HG02970 (cell line): ENCODE results near the gene BRD1.
"Not testable (repeated sequence)": the region's sequence is repeated elsewhere in the genome, so short reads cannot be mapped to it uniquely, and the experiment has no call there.

Experiments used
- ATAC-seq: cut with Tn5 transposase; IDR thresholded peaks from one replicate; pipeline ENCODE4 v1.9.1; 2021; ENCODE audit warnings: mild to moderate bottlenecking, moderate library complexity, moderate number of reproducible peaks; ENCODE audit not compliant: unreplicated experiment, low FRiP score

The BRD1 gene

GRCh38 chr22:49785841-49786471, 41.7 kb downstream of the BRD1 start:
- no peak for ATAC-seq

GRCh38 chr22:49785046-49785521, 42.6 kb downstream of the BRD1 start:
- no peak for ATAC-seq

DNA sequence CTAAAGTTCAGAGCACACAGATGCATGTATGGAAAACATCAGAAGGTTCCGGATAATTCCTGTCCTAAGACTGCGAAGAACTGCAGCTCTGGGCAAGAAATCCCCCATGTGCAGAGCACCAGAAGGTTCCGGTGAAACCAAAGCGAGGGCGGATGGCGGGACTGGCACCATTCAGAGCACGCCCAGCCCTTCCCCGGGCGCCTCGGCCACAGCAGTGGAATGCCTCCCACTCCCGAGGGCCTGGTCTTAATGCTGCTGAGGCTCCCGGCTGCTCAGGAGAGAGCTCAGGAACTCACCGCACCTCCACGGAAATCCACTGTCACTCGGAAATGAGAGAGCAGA, 43.1 kb downstream of the BRD1 start:
- no peak for ATAC-seq

DNA sequence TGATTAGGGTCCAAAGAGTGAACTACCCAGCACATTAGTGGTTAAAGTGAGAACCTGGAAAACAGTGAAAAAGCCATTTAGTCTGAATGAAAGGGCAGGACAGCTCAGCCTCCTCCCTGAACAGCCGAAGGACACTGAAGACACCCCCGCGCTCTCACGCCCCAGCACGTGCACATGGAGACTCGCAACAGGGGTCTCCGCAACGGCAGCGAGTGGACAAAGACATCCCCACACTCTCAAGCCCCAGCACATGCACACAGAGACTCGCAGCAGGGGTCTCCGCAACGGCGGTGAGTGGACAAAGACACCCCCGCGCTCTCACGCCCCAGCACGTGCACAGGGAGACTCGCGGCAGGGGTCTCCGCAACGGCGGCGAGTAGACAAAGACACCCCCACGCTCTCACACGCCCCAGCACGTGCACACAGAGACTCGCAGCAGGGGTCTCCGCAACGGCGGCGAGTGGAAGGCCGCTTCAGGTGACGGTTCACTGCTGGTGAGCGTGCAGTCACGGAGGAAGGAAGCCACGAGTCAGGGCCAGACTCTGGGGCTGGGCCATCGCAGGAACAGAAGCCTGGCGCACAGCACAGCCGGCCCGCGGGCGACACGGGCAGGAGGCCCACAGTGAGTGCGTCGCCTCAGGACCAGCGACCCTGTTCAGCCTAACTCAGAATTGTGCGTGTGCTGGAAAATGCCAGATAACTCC, 43.6 kb downstream of the BRD1 start:
- ATAC-seq, result no peak

DNA sequence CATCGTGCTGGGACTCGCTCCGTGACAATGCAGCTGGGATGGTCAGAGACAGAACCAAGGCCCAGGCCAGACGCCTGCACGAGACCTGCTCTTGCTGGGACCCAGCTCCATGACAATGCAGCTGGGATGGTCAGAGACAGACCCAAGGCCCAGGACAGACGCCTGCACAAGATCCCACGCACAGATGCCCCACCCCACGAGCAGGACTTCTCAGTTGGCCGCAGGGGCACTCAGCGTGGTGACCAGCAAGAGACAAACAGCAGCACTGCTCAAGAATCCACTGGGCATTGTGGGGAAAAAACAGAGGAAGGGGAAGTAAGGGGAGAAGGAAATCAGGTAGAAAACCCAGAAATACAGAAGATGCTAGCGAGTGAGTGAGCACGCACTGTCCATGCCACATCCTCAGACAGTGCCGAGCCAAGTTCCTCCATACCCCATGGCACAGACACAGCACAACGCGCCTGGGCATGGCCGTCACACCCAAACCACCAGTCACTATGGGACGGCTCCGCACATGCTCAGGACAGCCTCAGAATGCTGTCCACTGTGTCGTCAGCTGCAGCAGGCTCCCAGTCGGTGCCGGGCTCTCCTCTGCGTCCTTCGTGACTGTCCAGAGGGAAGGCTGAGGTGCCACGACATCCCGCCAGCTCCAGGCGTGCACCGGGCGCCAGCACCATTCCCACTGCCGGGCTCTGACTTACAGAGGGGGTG, 44.5 kb downstream of the BRD1 start:
- ATAC-seq, result no peak

DNA sequence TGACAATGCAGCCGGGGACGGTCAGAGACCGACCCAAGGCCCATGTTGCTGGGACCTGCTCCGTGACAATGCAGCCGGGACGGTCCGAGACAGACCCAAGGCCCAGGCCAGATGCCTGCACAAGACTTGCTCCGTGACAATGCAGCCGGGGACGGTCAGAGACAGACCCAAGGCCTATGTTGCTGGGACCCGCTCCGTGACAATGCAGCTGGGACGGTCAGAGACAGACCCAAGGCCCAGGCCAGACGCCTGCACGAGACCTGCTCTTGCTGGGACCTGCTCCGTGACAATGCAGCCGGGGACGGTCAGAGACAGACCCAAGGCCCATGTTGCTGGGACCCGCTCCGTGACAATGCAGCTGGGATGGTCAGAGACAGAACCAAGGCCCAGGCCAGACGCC, 45.8 kb downstream of the BRD1 start:
- not testable (repeated sequence) for ATAC-seq

GRCh38 chr22:49781289-49781782, 46.3 kb downstream of the BRD1 start:
- no peak for ATAC-seq

DNA sequence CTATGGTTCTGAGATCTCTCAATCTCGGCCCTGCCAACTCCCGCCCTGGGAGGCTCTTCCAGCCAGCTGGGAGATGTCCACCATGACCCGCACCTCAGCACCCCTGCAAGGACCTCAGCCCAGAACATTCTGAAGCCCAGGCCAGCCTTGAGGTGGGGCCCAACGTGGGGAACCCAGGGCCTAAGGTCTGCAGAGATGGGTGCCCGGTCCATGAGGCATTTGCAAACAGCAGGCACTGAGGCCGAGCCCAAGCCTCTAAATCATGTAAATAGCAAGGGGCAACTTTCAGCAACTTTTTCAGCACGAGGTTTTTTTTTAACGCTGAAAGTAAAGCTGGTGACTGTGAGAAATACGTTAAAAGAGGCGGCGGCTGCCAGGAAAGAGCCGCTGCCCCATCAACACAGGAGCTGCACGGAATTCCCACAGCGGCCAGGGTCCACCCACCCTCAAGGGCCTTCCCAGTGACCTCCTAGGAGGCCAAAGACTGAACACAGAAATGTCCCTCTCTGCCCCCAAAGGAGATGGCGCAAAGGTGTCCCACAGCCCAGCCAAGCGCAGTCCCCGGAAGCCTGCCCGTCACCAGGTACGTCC, 46.9 kb downstream of the BRD1 start:
- no peak for ATAC-seq

- ATAC-seq, result no peak
These were observed 47.6 kb downstream of the BRD1 start for GRCh38 chr22:49779853-49780697.

GRCh38 chr22:49779211-49779610, 48.5 kb downstream of the BRD1 start:
- ATAC-seq, result no peak

GRCh38 chr22:49777569-49778249, 50.0 kb downstream of the BRD1 start:
- ATAC-seq, result no peak

DNA sequence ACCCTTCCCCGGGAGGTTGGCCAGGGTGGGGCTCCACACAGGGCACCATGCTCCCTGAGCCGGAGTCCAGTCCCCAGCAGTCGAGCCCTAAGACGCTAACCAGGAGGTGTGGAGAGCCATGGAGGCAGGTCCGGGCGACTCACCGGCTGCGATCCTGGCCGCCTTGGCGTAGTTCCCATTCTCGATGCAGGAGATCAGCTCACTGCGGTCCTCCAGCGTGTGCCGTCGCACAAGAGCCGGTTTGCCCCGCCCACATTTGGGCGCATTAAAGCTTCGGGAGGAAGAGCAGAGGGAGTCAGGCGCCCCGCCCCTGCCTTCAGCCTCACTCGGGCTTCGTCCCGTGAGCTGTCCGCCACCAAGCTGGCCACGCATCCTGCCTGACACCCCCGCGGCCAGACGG, 50.8 kb downstream of the BRD1 start:
- ATAC-seq, result no peak

- ATAC-seq, result no peak
These were observed 51.7 kb downstream of the BRD1 start for GRCh38 chr22:49775867-49776511.

DNA sequence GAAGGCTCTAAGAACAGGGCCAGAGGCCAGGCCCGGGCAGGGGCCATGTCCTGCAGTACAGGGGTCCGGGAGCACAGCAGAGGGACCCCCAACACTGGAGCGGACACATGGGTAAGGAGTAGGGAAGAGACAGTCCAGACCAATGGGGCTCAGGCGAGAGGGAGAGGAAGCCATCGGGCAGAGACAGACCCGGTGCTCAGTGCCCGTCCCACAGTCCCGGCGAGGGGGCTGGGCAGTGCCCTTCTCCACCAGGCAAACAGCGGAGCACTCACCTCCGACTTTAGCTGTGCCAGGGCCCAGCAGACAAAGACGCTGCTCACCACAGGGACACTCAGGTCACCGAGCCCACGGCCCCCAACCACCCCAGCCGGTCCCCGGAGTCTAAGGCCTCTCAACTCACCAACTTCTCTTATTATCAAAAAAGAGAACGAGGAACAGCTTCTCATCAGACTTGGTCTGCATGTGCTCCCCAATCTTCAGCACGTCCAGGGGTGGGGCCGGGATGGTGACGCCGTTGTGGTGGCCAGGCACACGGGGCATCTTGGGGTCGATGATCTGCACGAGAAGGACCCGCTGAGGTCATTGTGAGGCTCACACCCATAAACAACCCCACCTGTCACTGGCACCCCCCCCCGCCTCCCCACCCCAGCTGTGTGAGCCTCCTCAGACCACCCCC, 52.3 kb downstream of the BRD1 start:
- no peak for ATAC-seq

DNA sequence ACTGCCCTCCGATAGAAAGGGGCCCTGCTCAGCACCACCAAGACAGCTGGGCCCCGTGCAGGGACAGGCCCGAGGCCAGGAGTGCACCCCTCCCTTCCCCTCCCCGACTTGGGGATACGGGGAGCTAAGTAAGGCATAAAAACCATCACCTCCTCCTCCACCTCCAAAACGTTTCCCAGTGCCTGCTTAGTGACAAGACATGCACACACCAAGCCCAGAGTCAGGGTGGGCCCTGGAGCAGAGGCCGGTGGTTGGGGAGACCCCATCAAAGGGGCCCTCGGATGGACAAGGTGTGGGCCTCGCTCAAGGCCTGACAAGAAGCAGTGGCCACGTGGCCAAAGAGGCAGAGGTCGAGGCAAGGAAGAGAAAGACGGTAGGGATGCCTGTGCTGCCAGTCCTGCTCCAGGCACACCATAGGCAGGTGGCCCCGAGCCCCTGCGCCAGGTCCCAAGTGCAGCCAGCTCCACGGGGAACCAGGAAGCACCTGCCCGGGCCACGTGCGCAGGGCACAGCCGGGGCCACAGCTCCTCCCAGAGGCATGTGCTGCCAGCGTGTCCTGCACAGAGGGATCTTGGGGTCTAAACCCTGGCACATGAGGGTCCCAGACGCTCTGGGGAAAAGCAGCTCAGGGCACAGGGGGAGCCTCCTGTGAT, 53.0 kb downstream of the BRD1 start:
- no peak for ATAC-seq

DNA sequence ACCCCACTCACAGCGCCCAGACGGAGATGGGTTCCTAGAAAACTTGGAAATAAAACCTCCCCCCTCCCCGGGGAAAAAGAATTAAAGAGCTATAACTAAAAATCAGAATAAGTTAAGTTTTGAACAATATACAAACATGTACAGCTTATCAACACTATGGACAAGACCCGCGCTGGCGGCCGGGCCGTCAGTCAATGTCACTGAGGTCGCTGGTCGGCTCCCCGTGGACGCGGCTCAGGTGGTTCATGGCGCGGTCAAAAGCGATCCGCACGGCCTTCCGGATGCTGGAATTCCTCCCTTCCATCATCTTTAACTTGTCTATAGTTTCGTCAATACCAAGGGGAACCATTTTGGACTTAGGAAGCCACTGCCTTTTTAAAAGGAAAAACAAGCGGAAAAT, 53.6 kb downstream of the BRD1 start:
- no peak for ATAC-seq

GRCh38 chr22:49773531-49773930, 54.1 kb downstream of the BRD1 start:
- no peak for ATAC-seq

- ATAC-seq, result no peak
These were observed 55.0 kb downstream of the BRD1 start for GRCh38 chr22:49772692-49773091.
